NT2/D1 (cell line): Measurements from ENCODE around the gene SMURF1.

ENCODE experiments used
- DNase-seq: peaks from one replicate; pipeline ENCODE4 v3.0.0-alpha.2; 2011; ENCODE audit warnings: low read depth, low spot score
- H3K27me3 ChIP-seq: 2 replicates; pipeline ENCODE4 v1.6.0; 2011; ENCODE audit warnings: mild to moderate bottlenecking; ENCODE audit not compliant: insufficient read length, insufficient read depth
- H3K36me3 ChIP-seq: 2 replicates; pipeline ENCODE4 v1.6.1; 2011; ENCODE audit warnings: mild to moderate bottlenecking, low read length, mixed read lengths; ENCODE audit not compliant: insufficient read depth, insufficient read length
- H3K4me1 ChIP-seq: 2 replicates; pipeline ENCODE4 v1.5.1; 2011; ENCODE audit not compliant: insufficient read depth, insufficient read length
- H3K4me3 ChIP-seq: 2 replicates; pipeline ENCODE4 v1.5.1; 2011; ENCODE audit warnings: low read depth; ENCODE audit not compliant: insufficient read length
- H3K9ac ChIP-seq: 2 replicates; pipeline ENCODE4 v1.6.0; 2011; ENCODE audit warnings: low read depth; ENCODE audit not compliant: insufficient read length
- H3K9me3 ChIP-seq: 2 replicates; pipeline ENCODE4 v1.5.1; 2011; ENCODE audit warnings: mild to moderate bottlenecking, low read length; ENCODE audit not compliant: insufficient read depth
- SUZ12 ChIP-seq: IDR thresholded peaks from 2 replicates; pipeline ENCODE4 v1.6.1; 2011; ENCODE audit not compliant: insufficient read length, insufficient read depth; ENCODE audit errors: extremely low read depth
- YY1 ChIP-seq: IDR thresholded peaks from 2 replicates; pipeline ENCODE4 v1.6.1; 2011; ENCODE audit not compliant: insufficient read length, insufficient read depth
- ZNF274 ChIP-seq: IDR thresholded peaks from 2 replicates; pipeline ENCODE4 v1.6.1; 2011; ENCODE audit warnings: mild to moderate bottlenecking, low read depth, low read length

SMURF1 gene

GRCh38 chr7:99011706-99012404 lies 132.1 kb downstream of the SMURF1 start:
- no peaks in the 10 kb centered on the region for H3K4me1 ChIP-seq
- TF ChIP-seq SUZ12 (no peak), ZNF274 (no peak), YY1 (no peak)
- no peaks in the 10 kb centered on the region for H3K9me3 ChIP-seq
- DNase-seq, result no peak
- no peak overlapping the region for H3K9ac ChIP-seq
- no peak overlapping the region for H3K4me3 ChIP-seq
- no peaks in the 10 kb centered on the region for H3K27me3 ChIP-seq
- H3K36me3 ChIP-seq, result peaks cover 72% of the 10 kb centered on the region

GRCh38 chr7:99011341-99011705 lies 132.6 kb downstream of the SMURF1 start:
- no peak for DNase-seq
- Histone ChIP-seq H3K9me3 (no peaks in the 10 kb centered on the region), H3K9ac (no peak overlapping the region), H3K4me1 (no peaks in the 10 kb centered on the region), H3K27me3 (no peaks in the 10 kb centered on the region), H3K36me3 (peaks cover 77% of the 10 kb centered on the region), H3K4me3 (no peak overlapping the region)
- TF ChIP-seq ZNF274 (no peak), YY1 (no peak), SUZ12 (no peak)

GRCh38 chr7:99010281-99010680 lies 133.6 kb downstream of the SMURF1 start:
- H3K9ac ChIP-seq, result no peak overlapping the region
- H3K9me3 ChIP-seq, result no peaks in the 10 kb centered on the region
- H3K36me3 ChIP-seq, result peaks cover 83% of the 10 kb centered on the region
- DNase-seq, result no peak
- H3K27me3 ChIP-seq, result no peaks in the 10 kb centered on the region
- H3K4me3 ChIP-seq, result no peak overlapping the region
- no peaks in the 10 kb centered on the region for H3K4me1 ChIP-seq
- TF ChIP-seq SUZ12 (no peak), ZNF274 (no peak), YY1 (no peak)

DNA sequence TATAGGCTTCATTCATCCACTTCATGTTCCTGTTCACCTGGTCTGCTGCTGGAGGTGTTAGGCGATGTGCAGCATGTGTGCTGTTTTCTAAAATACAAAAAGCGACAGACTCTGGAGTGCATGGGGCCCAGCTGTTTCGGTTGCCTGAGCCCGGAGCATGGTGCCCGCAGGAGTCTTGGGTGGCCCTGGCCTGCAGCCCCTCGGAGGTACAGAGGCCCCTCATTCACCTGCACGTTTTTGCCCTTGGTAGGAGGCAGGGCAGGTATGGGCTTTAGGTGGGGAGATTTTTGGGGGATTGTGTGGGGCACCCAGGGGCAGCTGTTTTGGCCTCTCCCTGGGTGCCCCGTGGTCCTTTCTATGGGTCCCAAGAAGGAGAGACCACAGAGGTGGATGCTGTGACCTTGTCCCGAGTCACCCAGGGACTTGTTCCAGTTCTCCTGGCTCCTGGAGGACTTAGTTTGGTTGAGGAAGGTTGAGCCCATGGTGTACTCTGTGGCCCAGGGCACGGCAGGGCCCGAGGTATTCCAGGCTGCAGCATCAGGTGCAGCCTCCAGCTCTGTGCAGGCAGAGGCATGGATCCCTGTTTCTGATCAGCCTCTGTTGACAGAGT lies 134.9 kb downstream of the SMURF1 start:
- TF ChIP-seq SUZ12, result no peak
- TF ChIP-seq YY1, result no peak
- TF ChIP-seq ZNF274, result no peak
- H3K4me3 ChIP-seq, result no peak overlapping the region
- no peak overlapping the region for H3K9ac ChIP-seq
- H3K4me1 ChIP-seq, result no peaks in the 10 kb centered on the region
- no peak for DNase-seq
- no peaks in the 10 kb centered on the region for H3K27me3 ChIP-seq
- H3K36me3 ChIP-seq, result peaks cover 84% of the 10 kb centered on the region
- no peaks in the 10 kb centered on the region for H3K9me3 ChIP-seq

DNA sequence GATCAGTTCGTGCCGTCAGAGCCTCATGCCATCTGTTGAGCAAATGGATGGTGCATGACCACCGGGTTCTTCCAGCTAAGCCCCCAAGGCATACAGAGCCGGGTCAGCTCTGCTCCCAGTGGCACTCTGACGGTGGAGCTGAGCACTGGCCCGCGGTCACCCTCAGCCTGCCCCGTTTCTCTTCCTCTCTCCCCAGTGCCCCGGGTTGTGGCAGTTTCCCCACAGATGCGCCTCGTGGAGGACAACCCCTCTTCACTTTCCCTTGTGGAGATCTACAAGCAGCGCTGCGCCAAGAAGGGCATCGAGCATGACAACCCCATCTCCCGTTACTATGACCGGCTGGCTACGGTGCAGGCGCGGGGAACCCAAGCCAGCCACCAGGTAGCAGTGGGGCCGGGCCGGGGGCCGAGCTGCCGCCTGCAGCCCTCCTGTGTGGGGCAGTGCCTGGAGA lies 135.7 kb downstream of the SMURF1 start:
- Histone ChIP-seq H3K4me3 (no peak overlapping the region), H3K9me3 (no peaks in the 10 kb centered on the region), H3K4me1 (no peaks in the 10 kb centered on the region), H3K36me3 (peaks cover 79% of the 10 kb centered on the region), H3K27me3 (no peaks in the 10 kb centered on the region), H3K9ac (no peak overlapping the region)
- TF ChIP-seq YY1, result no peak
- TF ChIP-seq SUZ12, result no peak
- no peak for TF ChIP-seq ZNF274
- no peak for DNase-seq

- H3K4me1 ChIP-seq, result no peaks in the 10 kb centered on the region
- TF ChIP-seq SUZ12 (no peak), YY1 (no peak), ZNF274 (no peak)
- no peak overlapping the region for H3K9ac ChIP-seq
- H3K9me3 ChIP-seq, result no peaks in the 10 kb centered on the region
- no peak overlapping the region for H3K4me3 ChIP-seq
- H3K27me3 ChIP-seq, result no peaks in the 10 kb centered on the region
- peaks cover 79% of the 10 kb centered on the region for H3K36me3 ChIP-seq
- no peak for DNase-seq
Observed at GRCh38 chr7:99006739-99007424, 137.0 kb downstream of the SMURF1 start.

GRCh38 chr7:99005776-99006175 lies 138.1 kb downstream of the SMURF1 start:
- no peak for DNase-seq
- Histone ChIP-seq H3K27me3 (no peaks in the 10 kb centered on the region), H3K4me1 (no peaks in the 10 kb centered on the region), H3K9me3 (no peaks in the 10 kb centered on the region), H3K9ac (no peak overlapping the region), H3K36me3 (peaks cover 74% of the 10 kb centered on the region), H3K4me3 (no peak overlapping the region)
- TF ChIP-seq YY1, result no peak
- TF ChIP-seq SUZ12, result no peak
- TF ChIP-seq ZNF274, result no peak
